DND-41 (cell line): ENCODE results near the gene RBP4.

Experiments used
- EZH2 ChIP-seq: IDR thresholded peaks from 3 replicates; pipeline ENCODE4 v1.6.1; 2012; ENCODE audit warnings: borderline replicate concordance, low read depth, mild to moderate bottlenecking, moderate library complexity, low read length, inconsistent platforms; ENCODE audit not compliant: severe bottlenecking
- TF ChIP-seq, protein P1 (sequence below): IDR thresholded peaks from 2 replicates; pipeline ENCODE4 v1.5.1; 2012; ENCODE audit warnings: borderline replicate concordance, low read length, moderate library complexity, mild to moderate bottlenecking; ENCODE audit not compliant: poor library complexity, severe bottlenecking; ENCODE audit errors: extremely low read depth

DNA sequence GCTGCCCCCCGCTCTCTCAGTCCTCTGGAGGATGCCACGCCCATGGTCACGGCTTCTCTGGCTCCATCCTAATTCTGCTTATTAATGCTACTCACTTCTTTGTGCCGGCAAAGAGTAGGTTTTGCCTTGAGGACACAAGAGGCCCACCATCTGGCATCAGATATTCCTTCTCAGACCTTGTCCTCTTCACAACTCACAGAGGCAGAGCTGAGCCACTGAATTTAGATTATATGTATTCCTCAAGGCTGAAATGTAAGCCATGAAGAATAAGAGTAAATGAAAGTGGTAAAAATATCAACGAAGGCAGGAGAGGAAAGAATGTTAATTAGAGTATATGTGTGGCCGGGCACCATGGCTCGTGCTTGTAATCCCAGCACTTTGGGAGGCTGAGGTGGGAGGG is 6.5 kb downstream of the RBP4 start:
- TF ChIP-seq, protein P1, sequence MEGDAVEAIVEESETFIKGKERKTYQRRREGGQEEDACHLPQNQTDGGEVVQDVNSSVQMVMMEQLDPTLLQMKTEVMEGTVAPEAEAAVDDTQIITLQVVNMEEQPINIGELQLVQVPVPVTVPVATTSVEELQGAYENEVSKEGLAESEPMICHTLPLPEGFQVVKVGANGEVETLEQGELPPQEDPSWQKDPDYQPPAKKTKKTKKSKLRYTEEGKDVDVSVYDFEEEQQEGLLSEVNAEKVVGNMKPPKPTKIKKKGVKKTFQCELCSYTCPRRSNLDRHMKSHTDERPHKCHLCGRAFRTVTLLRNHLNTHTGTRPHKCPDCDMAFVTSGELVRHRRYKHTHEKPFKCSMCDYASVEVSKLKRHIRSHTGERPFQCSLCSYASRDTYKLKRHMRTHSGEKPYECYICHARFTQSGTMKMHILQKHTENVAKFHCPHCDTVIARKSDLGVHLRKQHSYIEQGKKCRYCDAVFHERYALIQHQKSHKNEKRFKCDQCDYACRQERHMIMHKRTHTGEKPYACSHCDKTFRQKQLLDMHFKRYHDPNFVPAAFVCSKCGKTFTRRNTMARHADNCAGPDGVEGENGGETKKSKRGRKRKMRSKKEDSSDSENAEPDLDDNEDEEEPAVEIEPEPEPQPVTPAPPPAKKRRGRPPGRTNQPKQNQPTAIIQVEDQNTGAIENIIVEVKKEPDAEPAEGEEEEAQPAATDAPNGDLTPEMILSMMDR = no peak
- TF ChIP-seq EZH2 = no peak
